Occipital lobe (tissue), 2 donors: ENCODE results near the gene KCNE2. TPM values are rescaled to one million over a fixed set of nuclear protein-coding genes. Genes with fewer than 3 reads are reported as not detected.
"Not testable (repeated sequence)": the region's sequence is repeated elsewhere in the genome, so short reads cannot be mapped to it uniquely, and the experiment has no call there.

ENCODE experiments used
- DNase-seq: peaks from one replicate; lab custom pipeline; 2025; lab: John Stamatoyannopoulos, UW
- total RNA-seq: library from RNA; depleted of rRNA; stranded (reverse); fragments of >200 nt; gene quantifications from one replicate; pipeline ENCODE4 v1.2.3, GENCODE V29; 2014

The KCNE2 gene
- total RNA-seq, 1 donor from 2014 or later, result not detected

- DNase-seq, result not testable (repeated sequence)
Measured at GRCh38 chr21:34406676-34407075, 42.9 kb downstream of the KCNE2 start.

GRCh38 chr21:34407294-34407693 is 43.5 kb downstream of the KCNE2 start:
- DNase-seq, result not testable (repeated sequence)

- not testable (repeated sequence) for DNase-seq
Measured at GRCh38 chr21:34417448-34418077, 53.8 kb downstream of the KCNE2 start.

Other genes with a start within 250 kb of the KCNE2 start
- gene SMIM11, start 11.5 kb downstream of the KCNE2 start, total RNA-seq, result 25.3 TPM
- gene SMIM34, start 59.9 kb downstream of the KCNE2 start, total RNA-seq, result not detected
- gene KCNE1, start 148.2 kb downstream of the KCNE2 start, total RNA-seq, result 0.16 TPM